Endothelial cell of hepatic sinusoid (primary cell): ENCODE data around the gene TNRC18.

Source experiments
- in situ Hi-C: cut with HindIII; loops from 2 replicates; pipeline ENCODE4 v1.10.0; 2017; ENCODE audit warnings: low sequenced_read_pairs

The TNRC18 gene

GRCh38 chr7:5413449-5413786 lies 10.2 kb downstream of the TNRC18 start:
- in situ Hi-C loops = no loop called here

DNA sequence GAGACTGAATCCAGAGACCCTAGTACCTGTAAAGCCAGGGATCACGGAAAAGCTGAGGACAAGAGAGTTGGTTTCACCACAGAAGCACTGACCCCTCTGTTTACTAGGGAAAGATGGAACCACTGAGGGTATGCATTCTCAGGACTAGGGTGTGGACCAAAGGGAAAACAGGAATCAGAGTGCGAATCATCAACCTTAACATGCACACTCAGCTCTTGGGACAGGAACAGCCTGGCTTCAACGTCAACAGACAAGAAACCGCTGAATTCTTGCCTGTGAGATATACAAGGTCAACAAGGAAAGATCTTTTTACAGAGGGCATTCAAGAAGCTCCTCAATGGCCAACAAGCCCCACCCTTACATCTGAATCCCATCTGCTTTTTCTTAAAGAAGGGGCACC lies 14.9 kb downstream of the TNRC18 start:
- in situ Hi-C loops = no loop called here

- in situ Hi-C loops = no loop called here
These were observed 16.4 kb downstream of the TNRC18 start for GRCh38 chr7:5406957-5407945.

DNA sequence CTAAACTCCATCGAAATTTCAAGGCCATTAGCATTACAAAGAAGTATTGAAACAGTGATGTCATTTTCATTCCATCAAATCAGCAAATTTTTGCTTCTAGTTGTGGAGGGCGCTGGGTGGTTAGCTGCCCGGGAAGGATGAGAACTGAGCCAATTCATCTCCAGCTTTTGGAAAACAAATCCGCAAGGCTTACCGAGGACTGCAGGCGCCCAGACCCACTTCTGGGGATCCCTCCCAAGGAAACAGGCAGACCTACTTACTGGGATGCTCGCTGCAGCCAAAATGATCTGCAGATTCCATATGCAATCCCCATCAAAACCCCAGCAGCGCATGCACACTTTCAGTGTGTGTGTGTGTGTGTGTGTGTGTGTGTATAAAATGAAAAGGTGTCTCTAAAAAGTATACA lies 19.2 kb downstream of the TNRC18 start:
- in situ Hi-C loops = no loop called here

GRCh38 chr7:5403442-5403841 lies 20.2 kb downstream of the TNRC18 start:
- in situ Hi-C loops = no loop called here

- in situ Hi-C loops = no loop called here
These were observed 25.9 kb downstream of the TNRC18 start for GRCh38 chr7:5397736-5398135.

DNA sequence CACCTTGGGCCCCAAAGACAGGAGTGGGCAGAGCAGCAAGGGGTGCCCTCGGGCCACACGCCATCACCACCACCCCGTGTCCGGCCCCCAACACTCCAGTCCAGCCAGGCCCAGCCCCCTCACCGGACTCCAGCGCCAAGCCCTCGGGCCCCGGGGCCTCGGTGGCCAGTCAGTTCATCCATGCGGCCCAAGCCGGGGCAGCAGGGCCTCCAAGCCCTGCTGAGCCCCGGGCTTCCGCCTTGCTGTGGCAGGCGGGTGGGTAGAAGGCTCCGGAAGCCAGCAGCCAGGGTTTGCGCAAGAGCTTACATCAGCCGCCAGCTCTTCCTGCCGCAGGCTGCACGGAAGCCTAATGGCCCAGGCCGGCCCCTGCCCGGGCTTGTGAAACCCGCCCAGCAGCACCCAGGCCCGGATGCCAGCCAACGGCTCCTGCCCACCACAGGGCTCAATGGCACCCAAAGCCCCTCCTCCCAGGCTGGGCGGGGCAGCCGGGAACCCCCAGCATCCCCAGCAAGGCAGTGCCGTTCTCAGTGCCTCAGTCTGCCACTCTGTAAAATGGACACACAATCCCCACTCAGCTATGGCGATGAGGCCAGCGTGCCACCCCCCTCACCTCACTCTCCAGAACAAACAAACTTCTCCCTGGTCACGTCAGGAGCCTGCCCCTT lies 26.5 kb downstream of the TNRC18 start:
- in situ Hi-C loops = no loop called here

DNA sequence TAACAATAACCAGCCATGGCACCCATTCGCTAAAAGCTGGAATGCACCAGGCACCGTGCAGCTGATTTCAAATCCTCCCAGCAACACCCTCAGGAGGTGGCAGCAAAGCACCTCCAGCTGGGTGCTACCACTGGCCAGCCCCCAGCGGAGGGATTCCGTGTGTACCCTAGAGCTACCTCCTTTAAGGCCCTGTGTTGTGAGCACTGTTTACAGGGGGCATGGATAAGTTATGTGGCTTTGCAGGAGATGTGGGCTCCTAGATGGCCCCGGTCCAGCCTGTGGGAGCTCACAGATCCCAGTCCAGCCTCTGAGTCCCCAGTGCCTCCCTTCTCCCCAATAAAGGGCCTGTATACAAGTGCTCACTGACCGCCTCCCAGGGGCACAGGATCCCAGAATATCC lies 27.1 kb downstream of the TNRC18 start:
- in situ Hi-C loops = no loop called here

- in situ Hi-C loops = no loop called here
These were observed 28.4 kb downstream of the TNRC18 start for GRCh38 chr7:5395246-5395645.

DNA sequence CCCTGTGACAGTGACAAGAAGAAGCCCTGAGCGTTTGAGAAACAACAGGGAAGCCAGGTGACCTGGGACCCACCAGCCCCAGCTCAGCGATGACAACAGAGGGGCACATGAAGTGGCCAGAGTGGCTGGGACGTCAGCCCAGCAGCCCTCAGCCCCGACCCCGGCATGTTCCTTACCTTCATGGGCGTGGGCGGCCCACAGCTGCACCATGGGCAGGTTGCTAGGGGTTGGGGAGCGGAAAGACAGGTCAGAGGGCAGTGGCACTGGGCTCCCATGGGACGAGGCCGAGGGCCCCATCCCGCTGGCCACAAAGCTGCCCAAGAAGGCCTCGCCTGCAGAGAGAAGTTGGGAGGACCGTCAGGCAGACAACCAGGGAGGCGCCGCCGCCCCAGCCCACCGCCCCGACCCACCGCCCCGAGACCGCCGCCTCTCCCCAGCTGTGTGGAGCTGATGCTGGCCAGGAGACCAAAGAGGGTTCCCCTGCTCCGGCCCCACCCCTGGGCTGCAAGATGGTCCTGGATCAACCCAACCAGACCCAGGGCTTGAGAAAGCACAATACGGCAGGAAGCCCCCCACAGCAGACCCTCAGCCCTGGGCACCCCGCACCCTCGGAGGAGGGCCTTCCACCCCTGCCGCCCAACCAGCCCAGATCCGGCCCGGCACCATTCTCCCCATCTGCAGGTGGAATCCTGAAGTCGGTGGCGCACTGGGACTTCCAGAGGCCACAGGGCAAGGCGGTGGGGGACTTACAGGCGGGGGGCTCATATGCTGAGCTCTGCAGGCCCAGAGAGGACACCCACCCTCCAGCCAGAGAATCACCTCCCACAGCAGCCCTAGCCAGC lies 29.1 kb downstream of the TNRC18 start:
- in situ Hi-C loops = no loop called here

GRCh38 chr7:5393748-5394147 lies 29.9 kb downstream of the TNRC18 start:
- in situ Hi-C loops = no loop called here

GRCh38 chr7:5393328-5393727 lies 30.3 kb downstream of the TNRC18 start:
- in situ Hi-C loops = no loop called here

- in situ Hi-C loops = no loop called here
These were observed 32.7 kb downstream of the TNRC18 start for GRCh38 chr7:5390918-5391317.

DNA sequence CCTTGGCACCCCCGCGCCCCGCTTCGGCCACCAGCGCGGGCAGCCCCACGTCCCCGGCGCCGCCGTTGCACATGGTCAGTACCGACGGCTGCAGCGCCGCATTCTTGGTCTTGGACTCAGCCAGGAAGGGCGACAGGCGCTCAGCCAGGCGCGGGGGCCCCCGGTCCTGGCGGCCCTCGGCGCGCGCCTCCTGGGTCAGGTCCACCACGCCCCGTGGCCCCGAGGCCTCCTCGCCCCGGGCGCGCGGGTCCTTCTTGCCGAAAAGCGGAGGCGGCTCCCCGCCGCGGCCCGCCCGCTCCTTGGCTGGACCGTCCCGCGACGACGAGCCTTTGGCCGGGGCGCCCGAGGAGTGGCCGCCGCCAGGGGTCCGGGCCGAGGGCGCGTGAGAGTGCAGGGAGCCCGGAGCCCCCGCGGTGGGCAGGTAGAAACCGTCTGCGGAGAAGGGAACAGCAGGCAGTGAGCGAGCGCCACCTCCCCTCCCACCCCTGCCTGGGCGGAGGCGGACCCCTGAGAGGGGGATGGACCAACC lies 34.7 kb downstream of the TNRC18 start:
- in situ Hi-C loops = no loop called here

DNA sequence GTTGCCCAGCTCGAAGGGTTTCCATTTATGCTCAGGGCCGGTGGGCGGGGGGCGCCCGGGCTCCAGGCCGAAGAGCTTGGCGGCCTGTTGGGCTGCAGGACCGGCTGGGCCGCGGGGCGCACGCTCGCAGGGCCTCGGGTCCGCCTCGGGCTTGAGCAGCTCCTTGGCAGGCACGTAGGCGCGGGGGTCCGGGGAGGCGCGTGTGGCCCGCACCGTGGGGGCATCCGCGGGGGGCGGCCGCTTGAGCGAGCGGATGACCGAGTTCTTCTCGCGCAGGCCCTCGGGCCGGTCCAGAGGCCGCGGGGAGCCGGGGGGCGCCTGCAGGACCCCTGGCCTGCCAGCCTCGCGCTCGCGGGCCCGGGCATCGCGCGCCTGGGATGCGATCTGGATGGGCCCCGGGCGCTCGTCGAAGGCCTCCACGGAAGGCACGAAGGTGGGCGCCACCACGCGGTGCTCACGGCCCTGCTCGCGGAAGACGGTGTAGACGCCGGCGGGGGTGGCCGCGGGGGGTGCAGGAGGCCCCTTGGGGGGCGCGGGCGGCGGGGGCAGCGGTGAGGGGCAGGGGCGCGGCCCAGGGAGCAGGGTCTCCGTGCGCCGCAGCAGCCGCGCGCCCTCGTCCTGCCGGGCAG lies 35.2 kb downstream of the TNRC18 start:
- in situ Hi-C loops = no loop called here

DNA sequence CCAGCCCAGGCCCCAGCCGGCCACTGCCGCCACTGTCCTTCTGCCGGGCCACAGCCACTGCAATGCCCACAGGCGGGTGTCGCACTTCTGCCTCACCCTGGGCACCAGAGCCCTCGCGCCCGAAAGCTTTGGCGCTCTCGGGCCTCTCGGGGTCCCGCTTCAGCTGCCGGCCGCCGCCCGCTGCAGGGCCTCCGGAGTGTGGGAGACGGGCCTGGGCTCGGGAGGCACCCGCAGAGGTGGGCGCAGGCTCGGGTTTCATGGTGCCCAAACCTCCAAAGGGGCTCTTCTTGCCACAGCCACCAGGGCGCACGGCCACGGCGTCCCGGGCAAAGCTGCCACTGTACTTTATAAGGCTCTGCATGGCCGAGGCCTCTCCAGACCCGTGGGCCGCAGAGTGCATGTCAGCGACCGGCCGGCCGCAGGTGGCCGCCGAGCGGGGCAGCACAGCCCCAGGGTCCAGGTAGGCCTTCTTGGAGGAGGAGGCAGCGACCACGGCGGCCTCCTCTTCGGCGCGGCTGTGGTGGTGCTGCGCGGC lies 35.9 kb downstream of the TNRC18 start:
- in situ Hi-C loops = no loop called here

DNA sequence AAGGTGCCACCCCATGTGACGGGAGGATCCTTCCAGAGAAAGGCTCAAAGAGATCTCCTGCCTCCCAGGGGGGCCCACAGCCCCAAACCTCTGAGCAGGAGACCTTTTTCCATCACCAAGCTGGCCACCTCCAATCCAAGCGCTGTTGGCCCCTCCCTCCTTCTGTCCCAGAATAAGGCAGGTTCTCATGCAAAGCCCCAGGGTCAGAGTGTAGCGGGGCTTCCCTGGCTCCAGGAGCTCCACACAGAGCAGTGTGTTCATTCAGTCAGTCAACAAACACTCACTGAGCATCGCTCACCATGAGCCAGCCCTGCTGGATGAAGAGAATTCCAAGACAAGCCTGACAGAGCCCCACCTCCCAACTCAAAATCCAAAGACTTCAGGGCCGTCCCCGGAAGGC lies 39.0 kb downstream of the TNRC18 start:
- in situ Hi-C loops = loop anchor here (5.0 kb wide), 1 partner anchor 42 kb away; no protein-coding TSS in a partner anchor

GRCh38 chr7:5383314-5384098 lies 40.1 kb downstream of the TNRC18 start:
- in situ Hi-C loops = loop anchor here (5.0 kb wide), 1 partner anchor 41 kb away; no protein-coding TSS in a partner anchor

DNA sequence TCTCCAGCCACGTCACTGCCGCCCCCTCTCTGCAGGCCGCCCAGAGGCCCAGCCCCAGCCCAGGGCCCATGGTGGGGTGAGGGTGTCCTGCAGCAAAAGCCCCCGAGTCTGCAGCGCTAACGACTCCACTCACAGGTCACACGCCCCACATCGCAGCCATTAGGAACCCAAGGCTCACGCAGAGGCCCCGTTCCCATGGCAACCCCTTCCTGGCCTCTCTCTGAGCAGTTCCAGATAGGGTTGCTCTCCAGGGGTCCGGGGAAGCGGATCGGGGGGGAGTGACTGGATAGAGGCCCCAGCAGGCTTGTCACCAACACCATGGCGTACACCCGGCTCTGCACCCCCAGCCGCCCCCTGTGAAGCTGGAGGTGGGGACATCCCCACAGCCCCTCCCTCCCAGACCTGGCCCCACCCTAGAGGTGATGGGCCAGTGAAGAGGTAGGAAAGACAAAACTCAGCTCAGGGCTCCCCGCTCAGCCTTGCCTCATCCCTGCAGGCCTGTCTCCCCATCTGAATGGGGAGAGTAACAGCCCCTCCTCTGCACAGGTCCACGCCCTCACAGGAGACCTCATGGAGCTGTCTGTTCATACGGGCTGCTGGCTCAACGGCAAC lies 41.2 kb downstream of the TNRC18 start:
- in situ Hi-C loops = loop anchor here (5.0 kb wide), 1 partner anchor 40 kb away; no protein-coding TSS in a partner anchor
